Ovary (tissue), 3 donors: Measurements from ENCODE around the gene NDUFA8.

Source experiments
- CTCF ChIP-seq, 3 donors: fragments of 450-650 bp in 2 of 3; fragments of 200-600 bp in 1 of 3; IDR thresholded peaks; one replicate each; pipeline versions ENCODE4 v1.5.1 to v1.8.0; 2016 to 2022; ENCODE audit warnings: antibody characterized with exemption in 3 of 3, mild to moderate bottlenecking in 1 of 3
- POLR2A ChIP-seq: fragments of 450-650 bp; IDR thresholded peaks from one replicate; pipeline ENCODE4 v1.6.1; 2017; ENCODE audit warnings: antibody characterized with exemption, mild to moderate bottlenecking, moderate library complexity
- donor health status: DM: no; HTN: no; CAD: no.

GRCh38 chr9:122097679-122098315 lies 61.8 kb downstream of the NDUFA8 start:
- TF ChIP-seq CTCF (IDR thresholded peaks at IDR 0.05), result no peak
- TF ChIP-seq POLR2A, result no peak
